WTC11 (cell line): ENCODE results near the gene MBOAT2. TPM values are rescaled to one million over a fixed set of nuclear protein-coding genes. Genes with fewer than 3 reads are reported as not detected.

Source experiments
- ATAC-seq: fragments of 200-7000 bp; cut with Tn5 transposase; 2 replicates; pipeline ENCODE4 v1.10.0; 2021; ENCODE audit warnings: mild to moderate bottlenecking, moderate library complexity
- CTCF ChIA-PET: fragments of 300-600 bp; sonication (Branson Sonifier 250); formaldehyde crosslinking; loops from one replicate; lab custom pipeline; 2021; ENCODE audit warnings: antibody characterized with exemption; lab: Charles Lee
- POLR2A ChIA-PET: fragments of 350-600 bp; sonication (Branson Sonifier 250); formaldehyde crosslinking; loops from one replicate; lab custom pipeline; 2021; ENCODE audit warnings: antibody characterized with exemption; lab: Charles Lee
- DNase-seq: peaks from one replicate; pipeline ENCODE4 v3.0.0; 2021; ENCODE audit warnings: low spot score
- H3K27ac Mint-ChIP-seq: 2 replicates; pipeline ENCODE4 v1.8.0; 2021; ENCODE audit warnings: mixed read lengths
- H3K27me3 Mint-ChIP-seq: 2 replicates; pipeline ENCODE4 v1.8.0; 2021; ENCODE audit warnings: low read depth, mild to moderate bottlenecking, moderate library complexity, mixed read lengths
- H3K36me3 Mint-ChIP-seq: 2 replicates; pipeline ENCODE4 v1.8.0; 2021; ENCODE audit warnings: mixed read lengths
- H3K4me1 Mint-ChIP-seq: 2 replicates; pipeline ENCODE4 v1.8.0; 2022; ENCODE audit warnings: mixed read lengths
- H3K4me3 Mint-ChIP-seq: 2 replicates; pipeline ENCODE4 v1.8.0; 2021; ENCODE audit warnings: mild to moderate bottlenecking, moderate library complexity, mixed read lengths
- H3K9me3 Mint-ChIP-seq: 2 replicates; pipeline ENCODE4 v1.8.0; 2021; ENCODE audit warnings: mixed read lengths
- ARID4B ChIP-seq: sonication (generic); formaldehyde crosslinking; IDR thresholded peaks from 2 replicates; pipeline ENCODE4 v1.8.0; 2023; ENCODE audit warnings: missing genetic modification reagents, mild to moderate bottlenecking, borderline replicate concordance
- CREB1 ChIP-seq: sonication (generic); formaldehyde crosslinking; IDR thresholded peaks from 2 replicates; pipeline ENCODE4 v1.8.0; 2023; ENCODE audit warnings: mild to moderate bottlenecking, missing genetic modification reagents
- FOXJ3 ChIP-seq: sonication (generic); formaldehyde crosslinking; IDR thresholded peaks from 2 replicates; pipeline ENCODE4 v1.9.0; 2021; ENCODE audit warnings: missing genetic modification reagents, mild to moderate bottlenecking, borderline replicate concordance
- GRHL2 ChIP-seq: fragments of 250-450 bp; sonication (Bioruptor Pico); IDR thresholded peaks from 2 replicates; pipeline ENCODE4 v1.8.0; 2022; ENCODE audit warnings: mild to moderate bottlenecking, moderate library complexity; ENCODE audit not compliant: insufficient replicate concordance, severe bottlenecking
- JUN ChIP-seq: sonication (generic); formaldehyde crosslinking; IDR thresholded peaks from 2 replicates; pipeline ENCODE4 v1.8.0; 2023; ENCODE audit warnings: mild to moderate bottlenecking, missing genetic modification reagents
- KAT7 ChIP-seq: sonication (generic); formaldehyde crosslinking; IDR thresholded peaks from 2 replicates; pipeline ENCODE4 v1.8.1; 2023; ENCODE audit warnings: missing genetic modification reagents, mild to moderate bottlenecking, borderline replicate concordance
- NR3C1 ChIP-seq: sonication (generic); formaldehyde crosslinking; conservative IDR thresholded peaks from 2 replicates; pipeline ENCODE4 v1.8.1; 2023; ENCODE audit warnings: low read depth, mild to moderate bottlenecking, missing genetic modification reagents
- SMAD3 ChIP-seq: sonication (generic); formaldehyde crosslinking; IDR thresholded peaks from 2 replicates; pipeline ENCODE4 v1.8.0; 2022; ENCODE audit warnings: missing genetic modification reagents, mild to moderate bottlenecking, borderline replicate concordance
- ZNF219 ChIP-seq: sonication (generic); formaldehyde crosslinking; IDR thresholded peaks from 2 replicates; pipeline ENCODE4 v1.8.0; 2023; ENCODE audit warnings: missing genetic modification reagents, mild to moderate bottlenecking, borderline replicate concordance
- ZNF281 ChIP-seq: sonication (generic); formaldehyde crosslinking; IDR thresholded peaks from 2 replicates; pipeline ENCODE4 v1.8.0; 2023; ENCODE audit warnings: mild to moderate bottlenecking, missing genetic modification reagents
- ZNF423 ChIP-seq: fragments of 250-450 bp; sonication (Bioruptor Pico); IDR thresholded peaks from 2 replicates; pipeline ENCODE4 v2.1.2; 2022; ENCODE audit warnings: mild to moderate bottlenecking, moderate library complexity
- total RNA-seq: library from RNA; stranded (reverse); gene quantifications from 3 replicates; pipeline ENCODE4 v1.2.3, GENCODE V29; 2021

MBOAT2 gene
- total RNA-seq, 1 experiment from 2014 or later: 24.7 TPM

GRCh38 chr2:9004338-9005204, 1.1 kb upstream of the MBOAT2 start:
- Mint-ChIP-seq H3K9me3 (no peaks in the 10 kb centered on the region), H3K27ac (peak overlapping the region; percentile 55), H3K27me3 (no peaks in the 10 kb centered on the region), H3K4me1 (peaks cover 26% of the 10 kb centered on the region), H3K36me3 (no peaks in the 10 kb centered on the region; the same call in 1 of the 2 replicates), H3K4me3 (peak overlapping the region; percentile 76)
- POLR2A ChIA-PET: interaction anchor here (0.6 kb wide), 1 partner anchor 13 kb away, joined by 4 read pairs; no protein-coding TSS in a partner anchor
- DNase-seq: no peak
- ATAC-seq: no peak
- TF ChIP-seq CREB1 (CRISPR knock-in tag): 0 out of 2 replicates have a peak, but pooled peaks have one; percentile 12
- no peak for TF ChIP-seq ARID4B (CRISPR knock-in tag)
- TF ChIP-seq JUN (CRISPR knock-in tag): 0 out of 2 replicates have a peak, but pooled peaks have one; percentile 3
- CTCF ChIA-PET: interaction anchor here (0.9 to 2.2 kb wide), 6 partner anchors 106 to 138 kb away, joined by 3 to 14 read pairs (median 4); no protein-coding TSS in a partner anchor

- no peak for ATAC-seq
Observed at GRCh38 chr2:9003366-9003615, 193 bp downstream of the MBOAT2 start.

GRCh38 chr2:9002637-9003365, 683 bp downstream of the MBOAT2 start:
- H3K27me3 Mint-ChIP-seq: no peaks in the 10 kb centered on the region
- ATAC-seq: peak; percentile 2; the same call in 1 of the 2 replicates
- H3K27ac Mint-ChIP-seq: peak overlapping the region; percentile 12; the same call in 1 of the 2 replicates
- peak overlapping the region; percentile 80 for H3K4me3 Mint-ChIP-seq
- ChIA-PET POLR2A (interaction anchor here (0.5 to 0.6 kb wide), 2 partner anchors 17 to 130 kb away, joined by 3 to 4 read pairs; no protein-coding TSS in a partner anchor), CTCF (interaction anchor here (1.1 to 2.2 kb wide), 2 partner anchors 108 to 111 kb away, joined by 3 to 14 read pairs; no protein-coding TSS in a partner anchor)
- no peaks in the 10 kb centered on the region for H3K9me3 Mint-ChIP-seq
- DNase-seq: peak; percentile 19
- H3K36me3 Mint-ChIP-seq: no peaks in the 10 kb centered on the region; the same call in 1 of the 2 replicates
- peaks cover 39% of the 10 kb centered on the region for H3K4me1 Mint-ChIP-seq
- TF ChIP-seq GRHL2 (no peak), FOXJ3 (CRISPR knock-in tag) (no peak), NR3C1 (CRISPR knock-in tag) (no peak), ZNF423 (CRISPR knock-in tag) (peak; percentile 50), SMAD3 (no peak), ARID4B (CRISPR knock-in tag) (no peak), ZNF219 (CRISPR knock-in tag) (0 out of 2 replicates have a peak, but pooled peaks have one; percentile 45)

More at GRCh38 chr2:9003366-9003615, 193 bp downstream of the MBOAT2 start:
- CTCF ChIA-PET: interaction anchor here (0.8 to 2.2 kb wide), 5 partner anchors 11 to 140 kb away, joined by 3 to 14 read pairs (median 6); no protein-coding TSS in a partner anchor
- Mint-ChIP-seq H3K4me3 (no peak overlapping the region), H3K4me1 (peaks cover 37% of the 10 kb centered on the region), H3K27me3 (no peaks in the 10 kb centered on the region), H3K36me3 (no peaks in the 10 kb centered on the region; the same call in 1 of the 2 replicates), H3K9me3 (no peaks in the 10 kb centered on the region), H3K27ac (no peak overlapping the region)
- no peak for TF ChIP-seq ZNF281 (CRISPR knock-in tag)
- peak; percentile 16; the same call in 1 of the 2 replicates for TF ChIP-seq KAT7
- DNase-seq: no peak
- POLR2A ChIA-PET: no interaction called here
